GM23338 (cell line): ENCODE results near the gene FHDC1. TPM values are rescaled to one million over a fixed set of nuclear protein-coding genes. Genes with fewer than 3 reads are reported as not detected.

Experiments
- ATAC-seq: fragments of 200-7000 bp; cut with Tn5 transposase; 3 replicates; pipeline ENCODE4 v1.9.1; 2020
- DNase-seq: peaks from one replicate; pipeline ENCODE4 v3.0.0-alpha.2; 2015; ENCODE audit warnings: low spot score
- H2AFZ ChIP-seq: fragments of 200-600 bp; sonication (generic); 2 replicates; pipeline ENCODE4 v1.8.0; 2016; ENCODE audit warnings: antibody characterized with exemption, mild to moderate bottlenecking, moderate library complexity
- H3F3A ChIP-seq: fragments of 200-600 bp; sonication (generic); replicated peaks from 2 replicates; pipeline ENCODE4 v1.8.0; 2017; ENCODE audit warnings: antibody characterized with exemption, mixed run types, low read depth
- H3K27ac ChIP-seq: fragments of 200-600 bp; sonication (generic); 2 replicates; pipeline ENCODE4 v1.6.1; 2016; ENCODE audit warnings: low read depth
- H3K27me3 ChIP-seq: fragments of 200-600 bp; sonication (generic); 2 replicates; pipeline ENCODE4 v1.8.0; 2016; ENCODE audit warnings: mild to moderate bottlenecking, mixed run types, moderate library complexity; ENCODE audit not compliant: insufficient read depth
- H3K36me3 ChIP-seq: fragments of 200-600 bp; sonication (generic); 2 replicates; pipeline ENCODE4 v1.8.0; 2016; ENCODE audit warnings: mild to moderate bottlenecking; ENCODE audit not compliant: insufficient read depth
- H3K4me1 ChIP-seq: fragments of 200-600 bp; sonication (generic); 2 replicates; pipeline ENCODE4 v1.8.0; 2016; ENCODE audit warnings: mild to moderate bottlenecking, moderate library complexity; ENCODE audit not compliant: insufficient read depth
- H3K4me2 ChIP-seq: fragments of 200-600 bp; sonication (generic); 2 replicates; pipeline ENCODE4 v1.7.1; 2017; ENCODE audit warnings: mixed run types
- H3K4me3 ChIP-seq: fragments of 200-600 bp; sonication (generic); 2 replicates; pipeline ENCODE4 v1.6.1; 2016; ENCODE audit warnings: mixed run types
- H3K79me2 ChIP-seq: fragments of 200-600 bp; sonication (generic); replicated peaks from 2 replicates; pipeline ENCODE4 v1.8.0; 2017; ENCODE audit warnings: mild to moderate bottlenecking; ENCODE audit not compliant: insufficient read depth
- H3K9me2 ChIP-seq: fragments of 200-600 bp; sonication (generic); 2 replicates; pipeline ENCODE4 v1.8.0; 2017; ENCODE audit not compliant: insufficient read depth
- H4K20me1 ChIP-seq: fragments of 200-600 bp; sonication (generic); replicated peaks from 2 replicates; pipeline ENCODE4 v1.8.0; 2017; ENCODE audit warnings: mild to moderate bottlenecking; ENCODE audit not compliant: insufficient read depth
- H3K27ac Mint-ChIP-seq: 2 replicates; pipeline ENCODE4 v1.8.0; 2020; ENCODE audit warnings: inconsistent platforms, mild to moderate bottlenecking, moderate library complexity, mixed read lengths
- H3K27me3 Mint-ChIP-seq: 3 replicates; pipeline ENCODE4 v1.8.0; 2022; ENCODE audit warnings: low read depth, mild to moderate bottlenecking, moderate library complexity, mixed read lengths, inconsistent platforms; ENCODE audit not compliant: insufficient read depth, poor library complexity
- H3K36me3 Mint-ChIP-seq: 3 replicates; pipeline ENCODE4 v1.8.0; 2021; ENCODE audit warnings: low read depth, mild to moderate bottlenecking, inconsistent platforms, moderate library complexity, mixed read lengths
- H3K4me1 Mint-ChIP-seq: 3 replicates; pipeline ENCODE4 v1.8.0; 2020; ENCODE audit warnings: mild to moderate bottlenecking, inconsistent platforms, mixed read lengths
- H3K4me3 Mint-ChIP-seq: 3 replicates; pipeline ENCODE4 v1.8.0; 2021; ENCODE audit warnings: moderate library complexity, mild to moderate bottlenecking, inconsistent platforms, mixed read lengths
- H3K9me3 Mint-ChIP-seq: 3 replicates; pipeline ENCODE4 v1.8.0; 2020; ENCODE audit warnings: moderate library complexity, mild to moderate bottlenecking, inconsistent platforms, mixed read lengths
- CREB1 ChIP-seq: fragments of 250-450 bp; sonication (Bioruptor Pico); IDR thresholded peaks from 2 replicates; pipeline ENCODE4 v1.5.0; 2020; ENCODE audit warnings: low read depth, mild to moderate bottlenecking, moderate library complexity
- EZH2 ChIP-seq: fragments of 200-600 bp; sonication (generic); IDR thresholded peaks from one replicate; pipeline ENCODE4 v1.8.0; 2017; ENCODE audit warnings: antibody characterized with exemption, mild to moderate bottlenecking, low read depth; ENCODE audit not compliant: unreplicated experiment
- JUNB ChIP-seq: IDR thresholded peaks from one replicate; pipeline ENCODE4 v1.6.1; 2016; ENCODE audit warnings: antibody characterized with exemption; ENCODE audit not compliant: unreplicated experiment
- NANOG ChIP-seq: IDR thresholded peaks from 2 replicates; pipeline ENCODE4 v1.6.1; 2016; ENCODE audit warnings: antibody characterized with exemption, borderline replicate concordance
- POLR2AphosphoS5 ChIP-seq: IDR thresholded peaks from 2 replicates; pipeline ENCODE4 v1.6.1; 2016; ENCODE audit warnings: antibody characterized with exemption, low read depth
- STAT1 ChIP-seq: IDR thresholded peaks from one replicate; pipeline ENCODE4 v1.6.1; 2016; ENCODE audit warnings: antibody characterized with exemption; ENCODE audit not compliant: unreplicated experiment
- ZNF114 ChIP-seq: fragments of 250-450 bp; sonication (Bioruptor Pico); IDR thresholded peaks from 2 replicates; pipeline ENCODE4 v1.5.0; 2020; ENCODE audit warnings: mild to moderate bottlenecking, moderate library complexity
- ZNF331 ChIP-seq: fragments of 250-450 bp; sonication (Bioruptor Pico); IDR thresholded peaks from 2 replicates; pipeline ENCODE4 v1.5.0; 2020; ENCODE audit warnings: low read depth, mild to moderate bottlenecking, moderate library complexity
- polyA plus RNA-seq: library from polyadenylated mRNA; unstranded; fragments of >200 nt; fragmentation: Nextera tagmentation; extraction: Ambion mirVana; gene quantifications from 2 replicates; pipeline ENCODE4 v1.2.1, GENCODE V29; 2016
- total RNA-seq: library from RNA; depleted of rRNA; stranded (reverse); fragments of >200 nt; shearing (Covaris generic); gene quantifications from 2 replicates; pipeline ENCODE4 v1.2.3, GENCODE V29; 2014
- TF ChIP-seq, protein P1 (sequence below), 2 experiments: fragments of 200-600 bp in 1 of 2; sonication (generic) in 1 of 2; conservative IDR thresholded peaks; 2 replicates each; pipeline versions ENCODE4 v1.5.1 to v1.6.1; 2016 to 2017; ENCODE audit warnings: antibody characterized with exemption in 2 of 2, low read depth in 2 of 2, mild to moderate bottlenecking in 2 of 2, moderate library complexity in 1 of 2
- TF ChIP-seq, protein P2 (sequence below): IDR thresholded peaks from one replicate; pipeline ENCODE4 v1.6.1; 2018; ENCODE audit warnings: antibody characterized with exemption; ENCODE audit not compliant: unreplicated experiment

FHDC1 gene
- total and polyA plus RNA-seq, 2 experiments from 2014 or later: 9.5 to 22.8 TPM

DNA sequence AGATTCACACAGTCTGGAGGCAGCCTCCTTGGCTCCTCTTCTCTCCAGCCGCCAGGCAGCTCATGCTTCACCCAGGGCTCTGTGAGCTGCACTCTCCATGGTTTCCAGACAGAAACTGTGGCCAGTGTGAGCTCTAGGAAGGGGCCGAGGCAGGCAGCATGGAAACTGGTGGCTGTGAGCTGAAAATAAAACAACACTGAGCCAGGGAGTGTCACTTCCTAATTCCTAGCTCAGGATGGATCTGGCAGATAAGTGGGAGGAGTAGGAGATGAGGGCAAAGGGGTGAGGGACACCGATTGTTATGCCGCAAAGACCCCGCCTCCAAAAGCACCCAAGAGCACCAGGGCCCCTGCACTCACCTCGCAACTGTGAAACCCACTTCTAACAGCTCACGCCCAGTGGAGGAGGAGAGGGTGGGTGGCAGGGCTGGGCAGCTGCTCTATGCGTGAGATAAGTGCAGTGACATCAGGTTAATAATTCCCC, 69.8 kb downstream of the FHDC1 start:
- H3K4me1 Mint-ChIP-seq: peaks cover 41% of the 10 kb centered on the region
- ATAC-seq: peak; percentile 38
- no peak overlapping the region for H3K27ac ChIP-seq

DNA sequence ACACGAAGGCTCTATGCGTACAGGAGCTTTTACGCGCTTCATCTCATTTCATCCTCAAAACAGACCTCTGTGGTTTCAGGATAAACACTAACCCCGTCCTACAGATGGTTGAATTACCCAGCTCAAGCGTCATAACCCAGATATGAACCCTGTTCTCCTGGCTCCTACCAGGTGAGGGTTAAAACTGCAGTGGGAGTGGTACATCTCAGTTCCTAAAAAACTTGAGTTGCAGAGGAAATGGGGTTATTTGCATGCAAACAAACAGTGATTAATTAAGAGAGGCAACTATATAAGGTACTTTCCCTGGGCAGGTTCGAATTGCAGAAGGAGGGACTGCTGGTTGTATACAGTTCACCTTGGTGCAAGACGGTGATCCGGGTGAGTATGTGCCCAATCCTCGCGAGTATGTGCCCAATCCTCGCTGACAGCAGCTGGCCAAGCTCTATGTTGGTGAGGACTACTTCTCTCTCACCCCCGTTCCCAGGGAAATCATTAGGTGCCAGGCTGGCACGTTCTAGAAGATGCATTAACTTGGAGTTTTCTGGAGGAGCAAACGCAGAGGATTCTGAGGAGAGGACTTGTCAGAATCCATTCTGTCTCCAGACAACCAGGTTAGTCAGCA, 72.6 kb downstream of the FHDC1 start:
- DNase-seq (peak; percentile 20), ATAC-seq (no peak)
- Mint-ChIP-seq H3K27ac (no peak overlapping the region), H3K9me3 (peaks cover 13% of the 10 kb centered on the region), H3K36me3 (peaks cover 7% of the 10 kb centered on the region; the same call in 2 of the 3 replicates), H3K4me1 (peaks cover 30% of the 10 kb centered on the region), H3K4me3 (no peak overlapping the region), H3K27me3 (peaks cover 13% of the 10 kb centered on the region)
- peak overlapping the region; percentile 66; the same call in 1 of the 2 replicates for H3K4me2 ChIP-seq
- H3K79me2 ChIP-seq: no peaks in the 10 kb centered on the region
- 0 out of 2 replicates have a peak, but pooled peaks cover 3% of the 10 kb centered on the region for H3K36me3 ChIP-seq
- peak overlapping the region; percentile 2; the same call in 1 of the 2 replicates for H3K4me3 ChIP-seq
- no peaks in the 10 kb centered on the region for H3F3A ChIP-seq
- TF ChIP-seq ZNF331 (CRISPR knock-in tag): no peak
- 0 out of 2 replicates have a peak, but pooled peaks have one; percentile 12 for TF ChIP-seq NANOG
- H2AFZ ChIP-seq: peak overlapping the region; percentile 78
- H3K27ac ChIP-seq: no peak overlapping the region
- no peaks in the 10 kb centered on the region for H3K27me3 ChIP-seq
- H3K4me1 ChIP-seq: peaks cover 18% of the 10 kb centered on the region
- 0 out of 2 replicates have a peak, but pooled peaks cover 3% of the 10 kb centered on the region for H3K9me2 ChIP-seq
- H4K20me1 ChIP-seq: no peaks in the 10 kb centered on the region

More for the DNA sequence above, 69.8 kb downstream of the FHDC1 start:
- Histone ChIP-seq H3K4me3 (no peak overlapping the region), H4K20me1 (no peaks in the 10 kb centered on the region), H3K36me3 (no peaks in the 10 kb centered on the region), H3F3A (no peaks in the 10 kb centered on the region), H3K79me2 (no peaks in the 10 kb centered on the region), H3K4me2 (no peak overlapping the region), H3K27me3 (no peaks in the 10 kb centered on the region), H3K9me2 (0 out of 2 replicates have a peak, but pooled peaks cover 3% of the 10 kb centered on the region), H2AFZ (peak overlapping the region; percentile 95), H3K4me1 (peaks cover 22% of the 10 kb centered on the region)
- Mint-ChIP-seq H3K36me3 (no peaks in the 10 kb centered on the region; the same call in 2 of the 3 replicates), H3K4me3 (no peak overlapping the region), H3K27ac (no peak overlapping the region), H3K27me3 (peaks cover 18% of the 10 kb centered on the region), H3K9me3 (peaks cover 6% of the 10 kb centered on the region; the same call in 2 of the 3 replicates)
- no peak for DNase-seq
- TF ChIP-seq CREB1 (CRISPR knock-in tag): no peak
- TF ChIP-seq STAT1: no peak
- TF ChIP-seq, protein P1, sequence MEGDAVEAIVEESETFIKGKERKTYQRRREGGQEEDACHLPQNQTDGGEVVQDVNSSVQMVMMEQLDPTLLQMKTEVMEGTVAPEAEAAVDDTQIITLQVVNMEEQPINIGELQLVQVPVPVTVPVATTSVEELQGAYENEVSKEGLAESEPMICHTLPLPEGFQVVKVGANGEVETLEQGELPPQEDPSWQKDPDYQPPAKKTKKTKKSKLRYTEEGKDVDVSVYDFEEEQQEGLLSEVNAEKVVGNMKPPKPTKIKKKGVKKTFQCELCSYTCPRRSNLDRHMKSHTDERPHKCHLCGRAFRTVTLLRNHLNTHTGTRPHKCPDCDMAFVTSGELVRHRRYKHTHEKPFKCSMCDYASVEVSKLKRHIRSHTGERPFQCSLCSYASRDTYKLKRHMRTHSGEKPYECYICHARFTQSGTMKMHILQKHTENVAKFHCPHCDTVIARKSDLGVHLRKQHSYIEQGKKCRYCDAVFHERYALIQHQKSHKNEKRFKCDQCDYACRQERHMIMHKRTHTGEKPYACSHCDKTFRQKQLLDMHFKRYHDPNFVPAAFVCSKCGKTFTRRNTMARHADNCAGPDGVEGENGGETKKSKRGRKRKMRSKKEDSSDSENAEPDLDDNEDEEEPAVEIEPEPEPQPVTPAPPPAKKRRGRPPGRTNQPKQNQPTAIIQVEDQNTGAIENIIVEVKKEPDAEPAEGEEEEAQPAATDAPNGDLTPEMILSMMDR (conservative IDR thresholded peaks at IDR 0.05; ENCODE audit: low read depth in 2 of 2): no peak
- TF ChIP-seq NANOG: no peak

DNA sequence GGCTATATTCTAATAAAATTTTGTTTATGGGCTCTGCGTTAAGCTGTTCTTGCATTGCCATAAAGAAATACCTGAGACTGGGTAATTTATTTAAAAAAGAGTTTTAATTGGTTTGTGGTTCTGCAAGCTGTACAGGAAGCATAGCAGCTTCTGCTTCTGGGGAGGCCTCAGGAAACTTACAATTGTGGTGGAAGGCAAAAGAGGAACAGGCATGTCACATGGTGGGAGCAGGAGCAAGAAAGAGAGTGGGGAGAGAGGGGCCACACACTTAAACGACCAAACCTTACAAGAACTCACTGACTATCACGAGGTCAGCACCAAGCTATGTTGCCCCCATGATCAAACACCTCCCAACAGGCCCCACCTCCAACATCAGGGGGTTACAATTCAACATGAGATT, 74.0 kb downstream of the FHDC1 start:
- no peak overlapping the region for H3K27ac ChIP-seq
- H3K9me3 Mint-ChIP-seq: peaks cover 13% of the 10 kb centered on the region
- peaks cover 13% of the 10 kb centered on the region for H3K4me1 ChIP-seq
- no peaks in the 10 kb centered on the region for H3F3A ChIP-seq
- peaks cover 13% of the 10 kb centered on the region for H3K27me3 Mint-ChIP-seq
- H4K20me1 ChIP-seq: no peaks in the 10 kb centered on the region
- no peak overlapping the region for H3K4me3 ChIP-seq
- no peak overlapping the region for H3K4me3 Mint-ChIP-seq
- H3K36me3 ChIP-seq: 0 out of 2 replicates have a peak, but pooled peaks cover 3% of the 10 kb centered on the region
- DNase-seq: no peak
- H3K27ac Mint-ChIP-seq: no peak overlapping the region
- no peak overlapping the region for H3K4me2 ChIP-seq
- H3K79me2 ChIP-seq: no peaks in the 10 kb centered on the region
- peaks cover 24% of the 10 kb centered on the region for H3K4me1 Mint-ChIP-seq
- H3K9me2 ChIP-seq: 0 out of 2 replicates have a peak, but pooled peaks cover 3% of the 10 kb centered on the region
- H3K27me3 ChIP-seq: no peaks in the 10 kb centered on the region
- H2AFZ ChIP-seq: no peak overlapping the region
- H3K36me3 Mint-ChIP-seq: peaks cover 7% of the 10 kb centered on the region; the same call in 2 of the 3 replicates
- no peak for ATAC-seq
- no peak for TF ChIP-seq JUNB
- no peak for TF ChIP-seq ZNF114 (CRISPR knock-in tag)
- no peak for TF ChIP-seq POLR2AphosphoS5
- no peak for TF ChIP-seq EZH2
- TF ChIP-seq ZNF331 (CRISPR knock-in tag): no peak
- TF ChIP-seq, protein P1 (conservative IDR thresholded peaks at IDR 0.05; ENCODE audit: low read depth in 2 of 2): no peak
- no peak for TF ChIP-seq NANOG
- no peak for TF ChIP-seq STAT1
- TF ChIP-seq, protein P2, sequence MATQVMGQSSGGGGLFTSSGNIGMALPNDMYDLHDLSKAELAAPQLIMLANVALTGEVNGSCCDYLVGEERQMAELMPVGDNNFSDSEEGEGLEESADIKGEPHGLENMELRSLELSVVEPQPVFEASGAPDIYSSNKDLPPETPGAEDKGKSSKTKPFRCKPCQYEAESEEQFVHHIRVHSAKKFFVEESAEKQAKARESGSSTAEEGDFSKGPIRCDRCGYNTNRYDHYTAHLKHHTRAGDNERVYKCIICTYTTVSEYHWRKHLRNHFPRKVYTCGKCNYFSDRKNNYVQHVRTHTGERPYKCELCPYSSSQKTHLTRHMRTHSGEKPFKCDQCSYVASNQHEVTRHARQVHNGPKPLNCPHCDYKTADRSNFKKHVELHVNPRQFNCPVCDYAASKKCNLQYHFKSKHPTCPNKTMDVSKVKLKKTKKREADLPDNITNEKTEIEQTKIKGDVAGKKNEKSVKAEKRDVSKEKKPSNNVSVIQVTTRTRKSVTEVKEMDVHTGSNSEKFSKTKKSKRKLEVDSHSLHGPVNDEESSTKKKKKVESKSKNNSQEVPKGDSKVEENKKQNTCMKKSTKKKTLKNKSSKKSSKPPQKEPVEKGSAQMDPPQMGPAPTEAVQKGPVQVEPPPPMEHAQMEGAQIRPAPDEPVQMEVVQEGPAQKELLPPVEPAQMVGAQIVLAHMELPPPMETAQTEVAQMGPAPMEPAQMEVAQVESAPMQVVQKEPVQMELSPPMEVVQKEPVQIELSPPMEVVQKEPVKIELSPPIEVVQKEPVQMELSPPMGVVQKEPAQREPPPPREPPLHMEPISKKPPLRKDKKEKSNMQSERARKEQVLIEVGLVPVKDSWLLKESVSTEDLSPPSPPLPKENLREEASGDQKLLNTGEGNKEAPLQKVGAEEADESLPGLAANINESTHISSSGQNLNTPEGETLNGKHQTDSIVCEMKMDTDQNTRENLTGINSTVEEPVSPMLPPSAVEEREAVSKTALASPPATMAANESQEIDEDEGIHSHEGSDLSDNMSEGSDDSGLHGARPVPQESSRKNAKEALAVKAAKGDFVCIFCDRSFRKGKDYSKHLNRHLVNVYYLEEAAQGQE: no peak
